ENCODE measurements around the gene TUBGCP2. TPM values are rescaled to one million over a fixed set of nuclear protein-coding genes. Genes with fewer than 3 reads are reported as not detected.
"Not testable (repeated sequence)": the region's sequence is repeated elsewhere in the genome, so short reads cannot be mapped to it uniquely, and the experiment has no call there.

The TUBGCP2 gene
- total RNA-seq, 4 donors from 2014 or later: 21.5 to 43.8 (median 36.5) TPM

DNA sequence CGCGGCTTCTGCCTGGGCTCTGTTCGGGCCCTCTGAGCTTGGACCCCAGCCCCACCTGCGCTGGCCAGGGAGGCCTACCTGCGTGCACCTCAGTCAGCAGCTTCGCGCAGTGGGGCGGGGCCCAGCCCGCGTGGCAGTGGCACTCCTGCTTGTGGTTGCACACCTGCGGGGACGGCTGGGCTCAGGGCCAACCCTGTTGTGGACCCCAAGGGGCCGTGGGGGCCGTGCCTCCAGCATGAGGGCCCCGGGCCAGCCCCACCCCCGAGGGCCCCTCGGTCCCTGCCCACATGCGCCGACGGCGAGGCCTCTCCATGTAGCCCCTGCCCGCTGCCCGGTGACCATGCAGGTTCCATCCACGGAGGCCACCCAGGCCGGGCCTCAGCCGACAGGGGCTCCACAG, 39.3 kb downstream of the TUBGCP2 start:
- no peak overlapping the region for H3K4me3 ChIP-seq
- intact Hi-C loops (cut with DNase I; ENCODE audit: low total_unique reads): no loop called here
- no peaks in the 10 kb centered on the region for H3K36me3 ChIP-seq
- H3K4me1 ChIP-seq: no peaks in the 10 kb centered on the region
- H3K9me3 ChIP-seq: no peaks in the 10 kb centered on the region
- in situ Hi-C loops (cut with MboI; ENCODE audit: low sequenced_read_pairs in 4 of 4): no loop called here
- TF ChIP-seq CTCF (IDR thresholded peaks at IDR 0.05 in 4 of 5, conservative IDR thresholded peaks at IDR 0.05 in 1 of 5): no peak
- no peak for TF ChIP-seq POLR2A (IDR thresholded peaks at IDR 0.05)
- no peak overlapping the region for H3K27ac ChIP-seq
- no peak for DNase-seq
- no peak for ATAC-seq
- no peaks in the 10 kb centered on the region for H3K27me3 ChIP-seq

DNA sequence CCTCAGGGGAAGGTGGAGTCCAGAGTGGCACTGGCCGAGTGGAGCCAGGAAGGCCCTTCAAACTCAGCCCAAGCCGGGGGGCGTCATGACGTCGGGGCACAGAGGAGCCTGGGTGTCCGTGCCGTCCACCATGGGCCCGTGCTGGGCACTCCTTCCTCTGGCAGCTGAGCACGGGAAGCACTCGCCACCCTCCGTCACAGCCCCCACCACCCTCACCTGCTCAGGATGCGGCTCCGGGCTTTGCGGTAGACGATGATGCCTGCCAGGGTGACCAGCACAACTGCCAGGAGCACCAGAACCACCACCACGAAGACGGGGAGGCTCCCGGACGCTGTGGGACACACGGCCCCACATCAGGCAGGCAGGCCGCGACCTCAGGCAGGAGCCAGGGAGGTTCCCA, 40.1 kb downstream of the TUBGCP2 start:
- Histone ChIP-seq H3K4me1 (no peaks in the 10 kb centered on the region), H3K27me3 (no peaks in the 10 kb centered on the region), H3K36me3 (no peaks in the 10 kb centered on the region), H3K4me3 (no peak overlapping the region), H3K9me3 (no peaks in the 10 kb centered on the region), H3K27ac (no peak overlapping the region)
- ATAC-seq (no peak), DNase-seq (no peak)
- TF ChIP-seq CTCF (IDR thresholded peaks at IDR 0.05 in 4 of 5, conservative IDR thresholded peaks at IDR 0.05 in 1 of 5): no peak
- TF ChIP-seq POLR2A (IDR thresholded peaks at IDR 0.05): no peak
- intact Hi-C loops (cut with DNase I; ENCODE audit: low total_unique reads): no loop called here
- in situ Hi-C loops (cut with MboI; ENCODE audit: low sequenced_read_pairs in 4 of 4): no loop called here

GRCh38 chr10:133267829-133268228, 40.8 kb downstream of the TUBGCP2 start:
- ATAC-seq (no peak), DNase-seq (no peak)
- intact Hi-C loops (cut with DNase I; ENCODE audit: low total_unique reads): no loop called here
- Histone ChIP-seq H3K4me1 (no peaks in the 10 kb centered on the region), H3K9me3 (no peaks in the 10 kb centered on the region), H3K4me3 (no peak overlapping the region), H3K27me3 (no peaks in the 10 kb centered on the region), H3K27ac (no peak overlapping the region), H3K36me3 (no peaks in the 10 kb centered on the region)
- TF ChIP-seq CTCF (IDR thresholded peaks at IDR 0.05 in 4 of 5, conservative IDR thresholded peaks at IDR 0.05 in 1 of 5): no peak
- no peak for TF ChIP-seq POLR2A (IDR thresholded peaks at IDR 0.05)
- in situ Hi-C loops (cut with MboI; ENCODE audit: low sequenced_read_pairs in 4 of 4): no loop called here

DNA sequence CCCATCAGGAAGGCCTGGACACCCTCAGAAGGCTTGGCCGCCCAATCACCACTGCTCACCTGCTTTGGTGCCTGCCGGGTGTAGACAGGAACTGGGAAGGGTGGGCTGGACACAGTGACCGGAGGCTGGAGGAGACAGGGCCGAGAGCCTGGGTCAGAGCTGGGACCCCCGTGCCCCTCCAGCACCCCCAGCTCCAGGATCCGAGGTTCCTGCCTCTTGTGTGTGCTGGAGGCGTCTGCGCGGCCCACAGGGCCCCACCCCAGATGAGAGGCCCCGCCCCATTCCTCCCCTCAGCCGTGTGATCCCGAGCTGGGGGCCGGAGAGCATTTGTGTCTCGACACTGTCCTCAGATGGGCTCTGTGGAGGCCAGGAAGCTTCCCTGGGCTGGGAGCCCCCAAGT, 41.4 kb downstream of the TUBGCP2 start:
- Histone ChIP-seq H3K36me3 (no peaks in the 10 kb centered on the region), H3K4me3 (no peak overlapping the region), H3K27me3 (no peaks in the 10 kb centered on the region), H3K9me3 (no peaks in the 10 kb centered on the region), H3K27ac (no peak overlapping the region), H3K4me1 (peaks cover 4% of the 10 kb centered on the region in 2 donors)
- no peak for TF ChIP-seq CTCF (IDR thresholded peaks at IDR 0.05 in 4 of 5, conservative IDR thresholded peaks at IDR 0.05 in 1 of 5)
- no peak for TF ChIP-seq POLR2A (IDR thresholded peaks at IDR 0.05)
- intact Hi-C loops (cut with DNase I; ENCODE audit: low total_unique reads): no loop called here
- in situ Hi-C loops (cut with MboI; ENCODE audit: low sequenced_read_pairs in 4 of 4): no loop called here
- ATAC-seq: no peak
- no peak for DNase-seq

GRCh38 chr10:133266056-133266795, 42.4 kb downstream of the TUBGCP2 start:
- intact Hi-C loops (cut with DNase I; ENCODE audit: low total_unique reads) (no loop called here), in situ Hi-C loops (cut with MboI; ENCODE audit: low sequenced_read_pairs in 4 of 4) (no loop called here)
- ATAC-seq (no peak), DNase-seq (no peak)
- H3K4me3 ChIP-seq: no peak overlapping the region
- H3K27me3 ChIP-seq: no peaks in the 10 kb centered on the region
- no peaks in the 10 kb centered on the region for H3K9me3 ChIP-seq
- H3K36me3 ChIP-seq: no peaks in the 10 kb centered on the region
- no peak overlapping the region for H3K27ac ChIP-seq
- H3K4me1 ChIP-seq: peaks cover 6 to 9% of the 10 kb centered on the region in 2 donors
- no peak for TF ChIP-seq POLR2A (IDR thresholded peaks at IDR 0.05)
- no peak for TF ChIP-seq CTCF (IDR thresholded peaks at IDR 0.05 in 4 of 5, conservative IDR thresholded peaks at IDR 0.05 in 1 of 5)

GRCh38 chr10:133265052-133265451, 43.6 kb downstream of the TUBGCP2 start:
- H3K27me3 ChIP-seq; DNase-seq; intact Hi-C loops (cut with DNase I; ENCODE audit: low total_unique reads); ATAC-seq; H3K4me3 ChIP-seq; H3K27ac ChIP-seq; H3K9me3 ChIP-seq; H3K36me3 ChIP-seq; in situ Hi-C loops (cut with MboI; ENCODE audit: low sequenced_read_pairs in 4 of 4): not testable (repeated sequence)
- peaks cover 13 to 17% of the 10 kb centered on the region in 2 donors for H3K4me1 ChIP-seq

All from gastrocnemius medialis (tissue), 4 donors.